ENCODE data around the gene ANK3.

GRCh38 chr10:60376221-60377041 is 13.2 kb downstream of the ANK3 start:
- TF ChIP-seq POLR2AphosphoS5 (IDR thresholded peaks at IDR 0.05): no peak
- no peak for TF ChIP-seq CTCF (IDR thresholded peaks at IDR 0.05)

All from sigmoid colon (tissue), 4 donors.